OCI-LY1 (cell line): ENCODE data around the gene SLC35F3.

Experiments
- H2AFZ ChIP-seq: fragments of 200-600 bp; sonication (generic), shearing (Covaris generic); 2 replicates; pipeline ENCODE4 v1.6.0; 2014; ENCODE audit warnings: antibody characterized with exemption, mild to moderate bottlenecking, low read length
- H3F3A ChIP-seq: fragments of 200-600 bp; sonication (generic), shearing (Covaris generic); 2 replicates; pipeline ENCODE4 v1.6.0; 2014; ENCODE audit warnings: mild to moderate bottlenecking, antibody characterized with exemption, low read length, moderate library complexity; ENCODE audit not compliant: insufficient read depth
- H3K27ac ChIP-seq: fragments of 200-600 bp; sonication (generic); 2 replicates; pipeline ENCODE4 v1.5.1; 2014; ENCODE audit warnings: low read length, mixed run types, mild to moderate bottlenecking, low read depth; ENCODE audit not compliant: poor library complexity, severe bottlenecking
- H3K27me3 ChIP-seq: fragments of 200-600 bp; sonication (generic); 2 replicates; pipeline ENCODE4 v1.6.0; 2014; ENCODE audit warnings: antibody characterized with exemption, mild to moderate bottlenecking, low read length, moderate library complexity; ENCODE audit not compliant: insufficient read depth
- H3K36me3 ChIP-seq: fragments of 200-600 bp; sonication (generic); 2 replicates; pipeline ENCODE4 v1.6.1; 2014; ENCODE audit warnings: mild to moderate bottlenecking, antibody characterized with exemption, low read length, moderate library complexity, mixed read lengths; ENCODE audit not compliant: insufficient read depth
- H3K4me1 ChIP-seq: fragments of 200-600 bp; sonication (generic); 2 replicates; pipeline ENCODE4 v1.5.1; 2014; ENCODE audit warnings: mild to moderate bottlenecking, low read length, moderate library complexity; ENCODE audit not compliant: insufficient read depth, severe bottlenecking
- H3K4me2 ChIP-seq: fragments of 200-600 bp; sonication (generic), shearing (Covaris generic); 2 replicates; pipeline ENCODE4 v1.6.1; 2014; ENCODE audit warnings: low read length
- H3K4me3 ChIP-seq: fragments of 200-600 bp; sonication (generic); 2 replicates; pipeline ENCODE4 v1.5.1; 2014; ENCODE audit warnings: low read length, low read depth, mild to moderate bottlenecking, mixed read lengths; ENCODE audit not compliant: poor library complexity, severe bottlenecking
- H3K79me2 ChIP-seq: fragments of 200-600 bp; shearing (Covaris generic); 2 replicates; pipeline ENCODE4 v1.6.1; 2016; ENCODE audit warnings: mixed run types, low read length, mixed read lengths; ENCODE audit not compliant: insufficient read depth
- H3K9ac ChIP-seq: fragments of 200-600 bp; sonication (generic), shearing (Covaris generic); 2 replicates; pipeline ENCODE4 v1.6.1; 2014; ENCODE audit warnings: mild to moderate bottlenecking, low read length, mixed read lengths
- H3K9me2 ChIP-seq: fragments of 200-600 bp; sonication (generic), shearing (Covaris generic); 2 replicates; pipeline ENCODE4 v1.6.1; 2014; ENCODE audit warnings: low read depth, mild to moderate bottlenecking, low read length, mixed read lengths
- H3K9me3 ChIP-seq: fragments of 200-600 bp; shearing (Covaris generic); 2 replicates; pipeline ENCODE4 v1.6.1; 2014; ENCODE audit warnings: low read length, mixed read lengths
- H4K20me1 ChIP-seq: fragments of 200-600 bp; sonication (generic), shearing (Covaris generic); 2 replicates; pipeline ENCODE4 v1.6.0; 2016; ENCODE audit warnings: mild to moderate bottlenecking, low read length; ENCODE audit not compliant: insufficient read depth
- EZH2 ChIP-seq: fragments of 200-600 bp; sonication (generic), shearing (Covaris generic); IDR thresholded peaks from 2 replicates; pipeline ENCODE4 v1.8.0; 2017; ENCODE audit warnings: borderline replicate concordance, mixed run types, mild to moderate bottlenecking, antibody characterized with exemption, low read length, moderate library complexity, mixed read lengths
- TF ChIP-seq, protein P1 (sequence below): fragments of 200-600 bp; sonication (generic), shearing (Covaris generic); IDR thresholded peaks from 2 replicates; pipeline ENCODE4 v1.5.1; 2017; ENCODE audit warnings: mild to moderate bottlenecking, antibody characterized with exemption, low read length, moderate library complexity, mixed read lengths

Gene SLC35F3

DNA sequence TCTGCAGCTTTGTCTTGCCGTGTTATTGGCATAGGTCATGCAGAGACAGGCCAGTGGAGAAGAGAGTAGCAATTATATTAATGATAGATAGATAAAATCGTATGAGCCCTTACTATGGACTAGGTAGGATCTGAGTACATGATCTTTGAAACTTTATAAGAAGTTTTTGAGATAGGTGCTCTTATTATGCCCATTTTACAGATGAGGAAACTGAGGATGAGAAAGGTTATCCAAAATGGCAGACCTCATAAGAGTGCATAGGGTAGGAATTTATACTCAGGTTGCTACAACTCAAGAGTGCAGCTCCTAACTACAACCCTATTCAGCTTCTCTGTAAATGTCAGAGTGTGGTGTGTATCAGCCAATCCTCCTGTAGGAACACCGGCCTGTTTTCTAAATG lies 89.6 kb downstream of the SLC35F3 start:
- Histone ChIP-seq H3K9me3 (no peaks in the 10 kb centered on the region), H3K79me2 (no peaks in the 10 kb centered on the region), H3K4me1 (no peaks in the 10 kb centered on the region), H3K27ac (no peak overlapping the region), H3K9ac (no peak overlapping the region), H3K36me3 (no peaks in the 10 kb centered on the region), H3K27me3 (no peaks in the 10 kb centered on the region), H3K9me2 (no peaks in the 10 kb centered on the region), H3K4me3 (no peak overlapping the region), H3F3A (no peaks in the 10 kb centered on the region), H2AFZ (no peak overlapping the region), H4K20me1 (no peaks in the 10 kb centered on the region), H3K4me2 (no peak overlapping the region)
- TF ChIP-seq EZH2: no peak
- TF ChIP-seq, protein P1, sequence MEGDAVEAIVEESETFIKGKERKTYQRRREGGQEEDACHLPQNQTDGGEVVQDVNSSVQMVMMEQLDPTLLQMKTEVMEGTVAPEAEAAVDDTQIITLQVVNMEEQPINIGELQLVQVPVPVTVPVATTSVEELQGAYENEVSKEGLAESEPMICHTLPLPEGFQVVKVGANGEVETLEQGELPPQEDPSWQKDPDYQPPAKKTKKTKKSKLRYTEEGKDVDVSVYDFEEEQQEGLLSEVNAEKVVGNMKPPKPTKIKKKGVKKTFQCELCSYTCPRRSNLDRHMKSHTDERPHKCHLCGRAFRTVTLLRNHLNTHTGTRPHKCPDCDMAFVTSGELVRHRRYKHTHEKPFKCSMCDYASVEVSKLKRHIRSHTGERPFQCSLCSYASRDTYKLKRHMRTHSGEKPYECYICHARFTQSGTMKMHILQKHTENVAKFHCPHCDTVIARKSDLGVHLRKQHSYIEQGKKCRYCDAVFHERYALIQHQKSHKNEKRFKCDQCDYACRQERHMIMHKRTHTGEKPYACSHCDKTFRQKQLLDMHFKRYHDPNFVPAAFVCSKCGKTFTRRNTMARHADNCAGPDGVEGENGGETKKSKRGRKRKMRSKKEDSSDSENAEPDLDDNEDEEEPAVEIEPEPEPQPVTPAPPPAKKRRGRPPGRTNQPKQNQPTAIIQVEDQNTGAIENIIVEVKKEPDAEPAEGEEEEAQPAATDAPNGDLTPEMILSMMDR: no peak

DNA sequence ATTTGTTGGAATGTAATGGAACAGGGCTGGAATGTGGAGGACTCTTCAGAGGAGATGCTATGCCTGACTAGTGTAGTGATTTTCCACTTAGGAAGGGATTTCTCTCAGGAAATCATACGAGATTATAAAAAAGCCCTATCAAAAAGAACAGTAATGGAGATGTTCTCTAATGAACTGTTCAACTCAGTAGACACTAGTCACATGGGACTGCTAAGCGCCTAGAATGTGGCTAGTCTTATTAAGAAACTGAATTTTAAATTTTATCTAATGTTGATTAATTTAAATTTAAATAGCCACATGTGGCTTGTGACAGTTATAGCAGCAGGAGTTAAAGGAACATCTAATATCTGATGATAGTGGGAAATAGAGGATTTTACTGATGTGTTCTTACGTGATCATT lies 94.0 kb downstream of the SLC35F3 start:
- TF ChIP-seq, protein P1: no peak
- TF ChIP-seq EZH2: no peak
- Histone ChIP-seq H3K27me3 (no peaks in the 10 kb centered on the region), H3K4me3 (no peak overlapping the region), H2AFZ (no peak overlapping the region), H3K4me2 (no peak overlapping the region), H3K27ac (no peak overlapping the region), H3K9ac (no peak overlapping the region), H3K9me3 (no peaks in the 10 kb centered on the region), H3K79me2 (no peaks in the 10 kb centered on the region), H3F3A (no peaks in the 10 kb centered on the region), H4K20me1 (no peaks in the 10 kb centered on the region), H3K9me2 (no peaks in the 10 kb centered on the region), H3K4me1 (no peaks in the 10 kb centered on the region), H3K36me3 (no peaks in the 10 kb centered on the region)

DNA sequence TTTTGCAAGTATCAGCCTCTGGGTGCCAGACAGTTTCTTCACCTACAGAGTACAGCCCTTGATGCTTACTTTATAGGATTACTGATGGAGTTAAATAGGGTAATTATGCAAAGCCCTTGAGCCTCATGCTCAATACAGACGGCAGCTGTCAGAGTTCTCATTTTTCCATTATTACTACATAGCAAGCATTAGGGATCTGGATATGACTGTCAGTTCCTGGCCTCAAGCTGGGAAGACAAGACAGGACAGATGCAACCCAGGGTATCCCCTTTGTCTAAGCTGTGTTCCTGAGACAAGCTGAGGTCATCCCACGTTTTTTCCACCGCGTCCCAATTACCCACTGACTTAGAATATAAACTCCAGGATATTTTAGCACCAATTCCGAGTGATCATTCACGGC lies 94.4 kb downstream of the SLC35F3 start:
- H3K4me1 ChIP-seq: no peaks in the 10 kb centered on the region
- no peaks in the 10 kb centered on the region for H3K9me3 ChIP-seq
- no peak overlapping the region for H3K9ac ChIP-seq
- H4K20me1 ChIP-seq: no peaks in the 10 kb centered on the region
- no peak overlapping the region for H3K27ac ChIP-seq
- H3F3A ChIP-seq: no peaks in the 10 kb centered on the region
- TF ChIP-seq, protein P1: no peak
- TF ChIP-seq EZH2: no peak
- H3K27me3 ChIP-seq: no peaks in the 10 kb centered on the region
- no peak overlapping the region for H2AFZ ChIP-seq
- H3K4me2 ChIP-seq: no peak overlapping the region
- H3K36me3 ChIP-seq: no peaks in the 10 kb centered on the region
- H3K4me3 ChIP-seq: no peak overlapping the region
- H3K79me2 ChIP-seq: no peaks in the 10 kb centered on the region
- no peaks in the 10 kb centered on the region for H3K9me2 ChIP-seq
